ENCODE measurements around the gene KYNU. TPM values are rescaled to one million over a fixed set of nuclear protein-coding genes. Genes with fewer than 3 reads are reported as not detected.
"Not testable (repeated sequence)": the region's sequence is repeated elsewhere in the genome, so short reads cannot be mapped to it uniquely, and the experiment has no call there.

Gene KYNU
- total RNA-seq, 1 donor from 2014 or later: 0.53 TPM

GRCh38 chr2:142881619-142882018, 4.2 kb downstream of the KYNU start:
- Mint-ChIP-seq H3K4me3 (no peak overlapping the region), H3K27me3 (no peaks in the 10 kb centered on the region), H3K36me3 (no peaks in the 10 kb centered on the region), H3K9me3 (peaks cover 8% of the 10 kb centered on the region), H3K27ac (no peak overlapping the region), H3K4me1 (ENCODE audit: unreplicated experiment) (no peaks in the 10 kb centered on the region)
- no peak for TF ChIP-seq CTCF (conservative IDR thresholded peaks at IDR 0.05)
- no peak for DNase-seq (ENCODE audit: extremely low spot score, unreplicated experiment)

- not testable (repeated sequence) for H3K4me3 Mint-ChIP-seq; H3K27me3 Mint-ChIP-seq; DNase-seq (ENCODE audit: extremely low spot score, unreplicated experiment); H3K4me1 Mint-ChIP-seq (ENCODE audit: unreplicated experiment); H3K27ac Mint-ChIP-seq; H3K36me3 Mint-ChIP-seq
- peaks cover 12% of the 10 kb centered on the region for H3K9me3 Mint-ChIP-seq
Measured at GRCh38 chr2:142882500-142882899, 5.0 kb downstream of the KYNU start.

GRCh38 chr2:142883526-142883925, 6.1 kb downstream of the KYNU start:
- peaks cover 13% of the 10 kb centered on the region for H3K9me3 Mint-ChIP-seq
- H3K27me3 Mint-ChIP-seq: no peaks in the 10 kb centered on the region

DNA sequence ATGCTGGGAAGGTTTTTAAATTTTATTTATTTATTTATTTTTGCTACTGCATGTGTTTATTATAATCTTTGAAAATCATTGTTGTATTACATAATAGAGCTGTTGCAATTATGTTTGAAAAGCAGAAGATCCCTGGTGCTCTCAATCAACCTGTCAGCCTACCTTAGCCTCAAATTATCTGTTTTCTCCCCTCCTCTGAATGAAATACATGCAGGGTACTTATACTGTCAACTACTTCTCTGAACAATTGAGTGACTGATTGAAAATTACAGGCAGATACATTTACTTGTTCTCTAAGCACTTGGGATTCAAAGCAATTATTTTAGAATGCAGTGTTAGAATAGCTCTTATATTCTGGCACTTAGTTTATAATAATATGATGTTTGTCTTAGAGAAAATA, 8.1 kb downstream of the KYNU start:
- H3K27me3 Mint-ChIP-seq: no peaks in the 10 kb centered on the region
- no peak for TF ChIP-seq CTCF (conservative IDR thresholded peaks at IDR 0.05)
- no peaks in the 10 kb centered on the region for H3K4me1 Mint-ChIP-seq (ENCODE audit: unreplicated experiment)
- no peak for DNase-seq (ENCODE audit: extremely low spot score, unreplicated experiment)
- H3K4me3 Mint-ChIP-seq: no peak overlapping the region
- H3K9me3 Mint-ChIP-seq: peaks cover 13% of the 10 kb centered on the region
- H3K27ac Mint-ChIP-seq: no peak overlapping the region
- H3K36me3 Mint-ChIP-seq: no peaks in the 10 kb centered on the region

More at GRCh38 chr2:142883526-142883925, 6.1 kb downstream of the KYNU start:
- TF ChIP-seq CTCF (conservative IDR thresholded peaks at IDR 0.05): no peak
- no peak for DNase-seq (ENCODE audit: extremely low spot score, unreplicated experiment)
- no peak overlapping the region for H3K27ac Mint-ChIP-seq
- no peak overlapping the region for H3K4me3 Mint-ChIP-seq
- H3K36me3 Mint-ChIP-seq: no peaks in the 10 kb centered on the region
- no peaks in the 10 kb centered on the region for H3K4me1 Mint-ChIP-seq (ENCODE audit: unreplicated experiment)

DNA sequence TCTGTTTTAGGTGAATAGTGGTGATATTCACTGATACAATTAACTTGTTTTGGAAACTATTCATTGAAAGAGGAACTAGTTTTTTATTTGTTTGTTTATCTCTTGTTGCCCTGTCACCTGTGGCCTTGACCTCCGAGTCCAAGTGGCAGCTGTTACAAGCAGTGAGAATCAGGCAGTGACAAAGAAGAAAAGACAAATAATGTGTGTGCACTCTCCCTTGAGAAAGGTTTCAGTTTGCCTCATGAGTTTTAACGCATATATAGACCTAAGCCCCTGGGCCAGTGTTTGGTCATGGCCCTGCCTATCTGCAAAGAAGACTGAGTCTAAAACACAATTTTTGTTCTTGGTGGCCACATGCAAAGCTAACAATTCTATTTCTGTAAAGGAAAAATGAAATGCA, 15.3 kb downstream of the KYNU start:
- no peak overlapping the region for H3K27ac Mint-ChIP-seq
- no peaks in the 10 kb centered on the region for H3K9me3 Mint-ChIP-seq
- no peak overlapping the region for H3K4me3 Mint-ChIP-seq
- TF ChIP-seq CTCF (conservative IDR thresholded peaks at IDR 0.05): no peak
- H3K27me3 Mint-ChIP-seq: no peaks in the 10 kb centered on the region
- H3K36me3 Mint-ChIP-seq: no peaks in the 10 kb centered on the region
- no peaks in the 10 kb centered on the region for H3K4me1 Mint-ChIP-seq (ENCODE audit: unreplicated experiment)
- no peak for DNase-seq (ENCODE audit: extremely low spot score, unreplicated experiment)

DNA sequence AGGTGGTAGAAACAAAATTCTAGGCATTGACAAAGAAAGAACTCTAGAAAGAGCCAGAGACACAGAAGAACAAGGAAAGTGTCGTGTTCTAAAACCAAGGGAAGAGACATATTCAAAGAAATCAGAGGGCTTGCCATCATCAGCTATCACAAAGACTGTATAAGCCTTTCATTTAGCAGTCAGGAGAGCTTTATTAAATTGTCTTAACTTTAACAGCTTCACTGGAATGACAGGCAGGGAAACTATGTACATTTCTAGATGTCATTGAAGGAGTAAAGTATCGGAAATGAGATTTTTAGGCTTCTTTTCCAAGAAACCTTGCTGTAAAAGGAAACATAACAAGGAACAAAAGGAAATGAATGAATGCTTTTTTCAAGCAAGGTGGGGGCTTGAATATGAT, 15.8 kb downstream of the KYNU start:
- DNase-seq (ENCODE audit: extremely low spot score, unreplicated experiment): no peak
- Mint-ChIP-seq H3K4me1 (ENCODE audit: unreplicated experiment) (no peaks in the 10 kb centered on the region), H3K9me3 (no peaks in the 10 kb centered on the region), H3K27ac (no peak overlapping the region), H3K36me3 (no peaks in the 10 kb centered on the region), H3K27me3 (no peaks in the 10 kb centered on the region), H3K4me3 (no peak overlapping the region)
- no peak for TF ChIP-seq CTCF (conservative IDR thresholded peaks at IDR 0.05)
